ENCODE results near the gene ANKRD29. TPM values are rescaled to one million over a fixed set of nuclear protein-coding genes. Genes with fewer than 3 reads are reported as not detected.

Gene ANKRD29
- total RNA-seq, 4 donors from 2014 or later: 13.0 to 22.1 (median 16.8) TPM

DNA sequence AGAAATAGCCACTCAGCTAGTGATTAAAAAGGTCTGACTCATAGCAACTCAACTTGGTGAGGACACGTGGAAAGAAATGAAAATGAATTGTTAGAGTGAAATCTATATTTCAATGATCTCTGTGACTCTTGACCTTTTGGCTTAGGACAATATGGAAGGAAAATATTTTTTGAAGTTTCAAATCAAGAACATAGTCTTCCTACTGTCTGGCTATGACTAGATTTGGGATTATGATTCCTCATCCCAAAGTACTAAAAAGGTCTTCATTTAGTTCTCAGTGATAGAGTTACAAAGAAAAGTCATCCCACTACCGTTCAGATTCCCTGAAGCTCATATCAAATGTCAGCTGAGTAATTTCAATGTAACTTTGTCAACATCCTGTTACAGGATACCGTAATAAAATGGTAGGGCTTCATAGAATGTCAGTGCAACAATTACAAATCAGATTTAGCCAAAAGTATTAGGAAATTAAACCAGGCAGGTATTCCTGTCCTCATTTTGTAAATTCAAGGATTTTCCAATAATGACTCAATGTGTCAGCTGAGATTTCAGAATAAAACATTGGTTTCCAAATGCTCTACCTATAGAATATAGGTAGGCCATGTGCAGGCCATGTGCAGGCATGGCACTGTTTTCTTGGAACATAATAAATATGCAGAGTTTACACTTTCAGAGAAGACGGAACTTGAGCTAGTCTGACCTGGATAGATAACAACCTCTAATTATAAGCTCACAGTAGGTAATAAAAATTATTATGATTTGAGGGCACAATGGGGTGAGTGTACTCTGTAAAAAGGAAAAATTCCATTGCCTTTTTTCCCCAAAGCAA lies 36.0 kb downstream of the ANKRD29 start:
- H3K27me3 ChIP-seq: no peaks in the 10 kb centered on the region
- no peak for DNase-seq (ENCODE audit: low spot score in 2 of 2)
- no peak overlapping the region for H3K4me3 ChIP-seq
- no peak overlapping the region for H3K27ac ChIP-seq
- H3K9me3 ChIP-seq: no peaks in the 10 kb centered on the region
- WGBS, 2 donors: 57 to 59% methylated on average over 4 of the region's 4 CpGs
- TF ChIP-seq EP300 (IDR thresholded peaks at IDR 0.05): no peak
- H3K36me3 ChIP-seq: no peaks in the 10 kb centered on the region
- peaks cover 0 to 9% (median 2%) of the 10 kb centered on the region in 4 donors for H3K4me1 ChIP-seq

DNA sequence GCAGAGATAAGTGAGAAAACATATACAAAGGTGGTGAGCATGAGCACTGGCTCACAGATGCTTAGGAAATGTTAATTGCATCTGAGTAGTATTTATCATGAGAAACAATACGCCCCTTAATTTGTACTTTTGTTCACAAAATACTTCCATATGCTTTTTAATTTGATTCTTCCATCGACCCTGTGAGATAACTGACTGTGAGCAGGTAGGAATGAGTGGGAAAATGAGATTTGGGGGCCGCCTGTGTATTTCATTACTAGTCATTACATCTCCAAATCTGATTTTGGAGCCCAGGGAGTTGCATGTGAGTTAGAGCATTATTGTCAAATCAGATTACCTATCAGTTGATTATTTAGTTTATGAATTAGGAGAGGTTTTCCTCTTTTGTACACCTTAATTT lies 39.7 kb downstream of the ANKRD29 start:
- Histone ChIP-seq H3K27me3 (no peaks in the 10 kb centered on the region), H3K36me3 (no peaks in the 10 kb centered on the region), H3K4me1 (peaks cover 0 to 22% (median 6%) of the 10 kb centered on the region in 4 donors), H3K27ac (no peak overlapping the region), H3K9me3 (no peaks in the 10 kb centered on the region), H3K4me3 (no peak overlapping the region)
- WGBS, 2 donors: 87 to 90% methylated on average over 3 of the region's 3 CpGs
- DNase-seq (ENCODE audit: low spot score in 2 of 2): no peak
- no peak for TF ChIP-seq POLR2A (IDR thresholded peaks at IDR 0.05)
- no peak for TF ChIP-seq EP300 (IDR thresholded peaks at IDR 0.05)
- TF ChIP-seq, protein P1, sequence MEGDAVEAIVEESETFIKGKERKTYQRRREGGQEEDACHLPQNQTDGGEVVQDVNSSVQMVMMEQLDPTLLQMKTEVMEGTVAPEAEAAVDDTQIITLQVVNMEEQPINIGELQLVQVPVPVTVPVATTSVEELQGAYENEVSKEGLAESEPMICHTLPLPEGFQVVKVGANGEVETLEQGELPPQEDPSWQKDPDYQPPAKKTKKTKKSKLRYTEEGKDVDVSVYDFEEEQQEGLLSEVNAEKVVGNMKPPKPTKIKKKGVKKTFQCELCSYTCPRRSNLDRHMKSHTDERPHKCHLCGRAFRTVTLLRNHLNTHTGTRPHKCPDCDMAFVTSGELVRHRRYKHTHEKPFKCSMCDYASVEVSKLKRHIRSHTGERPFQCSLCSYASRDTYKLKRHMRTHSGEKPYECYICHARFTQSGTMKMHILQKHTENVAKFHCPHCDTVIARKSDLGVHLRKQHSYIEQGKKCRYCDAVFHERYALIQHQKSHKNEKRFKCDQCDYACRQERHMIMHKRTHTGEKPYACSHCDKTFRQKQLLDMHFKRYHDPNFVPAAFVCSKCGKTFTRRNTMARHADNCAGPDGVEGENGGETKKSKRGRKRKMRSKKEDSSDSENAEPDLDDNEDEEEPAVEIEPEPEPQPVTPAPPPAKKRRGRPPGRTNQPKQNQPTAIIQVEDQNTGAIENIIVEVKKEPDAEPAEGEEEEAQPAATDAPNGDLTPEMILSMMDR (IDR thresholded peaks at IDR 0.05): no peak

DNA sequence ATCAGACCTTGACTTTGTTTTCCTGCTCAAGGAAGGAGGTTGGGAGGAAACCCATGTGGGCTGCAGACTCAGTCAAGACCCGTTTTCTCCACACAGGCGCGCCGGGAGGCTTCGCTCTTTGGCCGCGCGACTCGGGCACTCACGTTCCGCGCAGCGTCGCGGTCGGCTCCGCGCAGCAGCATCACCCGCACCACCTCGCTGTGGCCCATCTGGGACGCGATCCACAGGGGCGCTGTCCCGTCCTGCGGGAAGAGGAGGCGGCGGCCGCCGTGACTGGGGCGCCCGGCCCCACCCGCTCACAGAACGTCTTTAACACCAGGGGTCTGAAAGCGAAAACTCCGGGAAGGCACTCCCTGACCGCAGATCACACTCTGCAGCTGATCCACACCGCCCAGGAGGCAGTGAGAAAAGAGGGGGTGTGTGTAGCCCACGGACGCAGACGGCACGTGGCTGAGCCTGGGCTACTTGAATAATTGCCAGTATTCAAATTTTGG lies 43.3 kb downstream of the ANKRD29 start:
- no peaks in the 10 kb centered on the region for H3K27me3 ChIP-seq
- WGBS, 2 donors: 1% methylated on average over 23 to 41 of the region's 41 CpGs
- peaks cover 0 to 16% (median 4%) of the 10 kb centered on the region in 4 donors for H3K4me1 ChIP-seq
- peak overlapping the region; percentile 32 to 76 (median 49) for H3K4me3 ChIP-seq
- peak overlapping the region in 2 of 4 donors; percentile 35 to 65 for H3K27ac ChIP-seq
- H3K36me3 ChIP-seq: no peaks in the 10 kb centered on the region
- TF ChIP-seq, protein P1 (IDR thresholded peaks at IDR 0.05): peak in 1 of 5 experiments; percentile 6
- TF ChIP-seq EP300 (IDR thresholded peaks at IDR 0.05) (peak in 1 of 2 donors; percentile 0), POLR2A (IDR thresholded peaks at IDR 0.05) (no peak)
- DNase-seq (ENCODE audit: low spot score in 2 of 2): no peak
- H3K9me3 ChIP-seq: no peaks in the 10 kb centered on the region

DNA sequence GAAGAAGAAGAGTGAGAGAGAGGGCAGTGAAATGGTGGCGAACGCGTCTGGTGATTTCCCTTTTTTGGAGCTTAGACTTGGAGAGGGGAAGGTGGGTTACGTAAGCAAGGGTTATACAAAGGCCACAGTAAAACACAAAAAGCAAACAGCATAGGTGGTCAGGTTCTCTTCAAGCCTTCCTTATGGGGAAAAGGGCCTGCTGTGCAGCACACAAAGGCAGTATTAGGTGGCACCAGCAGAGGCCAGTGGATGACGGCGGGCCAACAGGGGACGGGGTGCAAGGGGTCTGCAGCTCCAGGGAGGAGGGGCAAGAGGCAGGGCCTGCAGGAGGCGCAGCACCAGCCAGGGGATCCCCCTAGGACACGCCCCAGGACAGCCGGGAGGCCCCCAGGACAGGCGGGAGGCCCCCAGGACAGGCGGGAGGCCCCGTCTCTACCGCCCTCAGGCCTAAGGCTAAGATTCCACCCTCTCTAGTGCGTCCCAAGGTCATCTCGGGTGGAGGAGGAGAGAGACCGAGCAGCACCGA lies 43.8 kb downstream of the ANKRD29 start:
- Histone ChIP-seq H3K4me1 (peaks cover 0 to 16% (median 4%) of the 10 kb centered on the region in 4 donors), H3K9me3 (no peaks in the 10 kb centered on the region), H3K27me3 (no peaks in the 10 kb centered on the region), H3K36me3 (no peaks in the 10 kb centered on the region), H3K27ac (peak overlapping the region in 2 of 4 donors; percentile 35 to 65), H3K4me3 (peak overlapping the region; percentile 32 to 76 (median 49))
- WGBS, 2 donors: 36 to 39% methylated on average over 18 of the region's 18 CpGs
- no peak for DNase-seq (ENCODE audit: low spot score in 2 of 2)
- TF ChIP-seq POLR2A (IDR thresholded peaks at IDR 0.05) (no peak), EP300 (IDR thresholded peaks at IDR 0.05) (no peak)
- TF ChIP-seq, protein P1 (IDR thresholded peaks at IDR 0.05): no peak

DNA sequence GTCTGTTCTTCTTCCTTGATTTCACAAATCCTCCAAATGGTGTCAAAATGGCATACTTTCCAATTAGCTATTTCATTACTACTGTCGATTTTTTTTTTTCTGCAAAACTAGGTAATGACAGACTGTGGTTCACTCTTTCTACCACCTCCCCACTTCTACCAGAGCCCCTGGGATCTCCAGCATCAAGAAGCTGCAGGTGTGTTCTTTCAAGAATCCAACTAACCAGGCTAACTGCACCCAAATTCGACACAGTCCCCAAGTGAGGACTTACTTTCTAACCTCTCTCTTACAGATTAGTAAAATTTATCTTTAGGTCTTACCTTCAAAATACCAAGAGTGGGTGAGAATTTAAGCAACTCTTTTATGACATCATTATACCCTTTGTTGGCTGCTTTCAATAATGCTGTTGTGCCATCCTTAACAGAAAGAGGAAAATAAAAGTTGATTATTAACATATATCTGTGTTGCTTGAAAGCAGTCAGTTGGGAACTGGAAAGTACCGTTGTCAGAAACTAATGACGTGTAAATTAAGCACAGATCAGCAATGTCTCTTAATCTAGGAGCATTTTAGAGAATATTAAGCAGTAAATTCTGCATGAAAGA lies 45.2 kb downstream of the ANKRD29 start:
- no peak for DNase-seq (ENCODE audit: low spot score in 2 of 2)
- WGBS, 2 donors: 74 to 83% methylated on average over 4 of the region's 4 CpGs
- no peaks in the 10 kb centered on the region for H3K27me3 ChIP-seq
- H3K27ac ChIP-seq: no peak overlapping the region
- no peaks in the 10 kb centered on the region for H3K36me3 ChIP-seq
- H3K9me3 ChIP-seq: no peaks in the 10 kb centered on the region
- TF ChIP-seq POLR2A (IDR thresholded peaks at IDR 0.05) (no peak), EP300 (IDR thresholded peaks at IDR 0.05) (no peak)
- TF ChIP-seq, protein P1 (IDR thresholded peaks at IDR 0.05): no peak
- peaks cover 0 to 16% (median 4%) of the 10 kb centered on the region in 4 donors for H3K4me1 ChIP-seq
- no peak overlapping the region for H3K4me3 ChIP-seq
